ENCODE measurements around the gene ECE1.

DNA sequence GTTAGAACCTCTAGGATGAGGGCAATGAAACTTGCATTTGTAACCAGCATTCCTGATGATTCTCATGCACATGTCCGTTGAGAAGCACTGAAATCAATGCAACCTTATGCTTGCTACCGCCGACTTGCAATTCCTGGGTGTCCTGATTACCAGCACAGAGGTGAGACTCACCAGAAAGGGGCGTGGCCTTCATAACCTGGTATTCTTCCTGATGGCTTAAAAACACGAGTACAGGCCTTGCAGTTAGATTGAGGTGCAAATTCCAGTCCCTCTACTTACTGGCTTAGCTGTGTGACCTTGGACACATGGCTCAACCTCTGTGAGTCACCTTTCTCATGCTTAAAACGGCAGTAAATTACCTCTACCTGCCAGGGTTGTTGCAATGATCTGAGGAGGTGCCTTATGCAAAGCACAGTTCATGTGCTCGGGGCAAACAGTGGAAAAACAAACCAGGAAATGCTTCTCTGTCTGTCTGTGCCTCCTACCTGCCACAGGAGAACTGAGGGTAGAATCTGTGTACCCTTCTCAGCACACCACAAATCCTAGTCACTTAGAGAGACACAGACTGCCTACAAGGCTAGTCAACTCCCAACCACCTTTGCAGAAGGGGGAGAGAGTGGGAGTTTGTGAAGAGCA lies 39.1 kb upstream of the ECE1 start:
- TF ChIP-seq POLR2A (IDR thresholded peaks at IDR 0.05; ENCODE audit: low read depth, low read length) (no peak), POLR2AphosphoS5 (IDR thresholded peaks at IDR 0.05; ENCODE audit: low read depth, low read length) (no peak), PAX5 (IDR thresholded peaks at IDR 0.05; ENCODE audit: insufficient read depth, low read length, severe bottlenecking) (no peak), TAF1 (IDR thresholded peaks at IDR 0.05; ENCODE audit: low read depth, low read length) (no peak), POU2F2 (IDR thresholded peaks at IDR 0.05; ENCODE audit: low read depth, low read length) (no peak), SPI1 (IDR thresholded peaks at IDR 0.05; ENCODE audit: low read depth, low read length) (no peak)
